GM15510 (cell line): ENCODE measurements around the gene GOLGA6L4.
"Not testable (repeated sequence)": the region's sequence is repeated elsewhere in the genome, so short reads cannot be mapped to it uniquely, and the experiment has no call there.

Source experiments
- POLR2A ChIP-seq: IDR thresholded peaks from 3 replicates; pipeline ENCODE4 v1.6.1; 2011; ENCODE audit warnings: borderline replicate concordance; ENCODE audit not compliant: insufficient read length; ENCODE audit errors: extremely low read depth

The GOLGA6L4 gene

GRCh38 chr15:84235573-84235972, at the start of gene GOLGA6L4:
TSS of gene GOLGA6L4 (plus strand) at chr15:84235773. CDS start at chr15:84235835, 62 bp downstream.
- TF ChIP-seq POLR2A: not testable (repeated sequence)
